ELF-1 (cell line): ENCODE data around the gene GNB1L.

Source experiments
- DNase-seq: peaks from one replicate; pipeline ENCODE4 v3.0.0-alpha.2; 2016; ENCODE audit warnings: low read depth, low spot score

GNB1L gene

GRCh38 chr22:19735665-19736510 is 118.8 kb downstream of the GNB1L start:
- DNase-seq, result no peak

GRCh38 chr22:19734837-19735382 is 119.8 kb downstream of the GNB1L start:
- no peak for DNase-seq

GRCh38 chr22:19734163-19734562 is 120.5 kb downstream of the GNB1L start:
- DNase-seq, result no peak

- DNase-seq, result no peak
Observed at GRCh38 chr22:19733755-19734154, 120.9 kb downstream of the GNB1L start.
